NCI-H187 treated with DMSO at 0.1 percent for 48 hours (cell line): Measurements from ENCODE around the gene P2RX4.
"Not testable (repeated sequence)": the region's sequence is repeated elsewhere in the genome, so short reads cannot be mapped to it uniquely, and the experiment has no call there.

Experiments
- DNase-seq: peaks from one replicate; lab custom pipeline; 2025; lab: John Stamatoyannopoulos, UW

P2RX4 gene

DNA sequence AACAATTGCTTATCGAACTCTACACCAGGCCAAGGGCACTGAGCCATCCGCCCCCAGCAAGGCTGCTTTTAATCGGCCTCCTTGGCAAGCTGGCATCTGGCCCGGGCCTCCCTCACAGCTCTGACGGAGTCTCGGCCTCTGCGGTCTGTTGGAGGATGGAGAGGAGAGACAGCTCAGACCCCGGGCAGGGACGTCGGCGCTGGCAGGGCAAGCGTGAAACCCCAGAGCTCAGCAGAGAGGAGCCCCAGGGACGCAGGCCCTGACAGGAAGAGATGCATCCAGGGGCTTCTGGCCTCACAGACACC lies 69.1 kb downstream of the P2RX4 start:
- DNase-seq: no peak

DNA sequence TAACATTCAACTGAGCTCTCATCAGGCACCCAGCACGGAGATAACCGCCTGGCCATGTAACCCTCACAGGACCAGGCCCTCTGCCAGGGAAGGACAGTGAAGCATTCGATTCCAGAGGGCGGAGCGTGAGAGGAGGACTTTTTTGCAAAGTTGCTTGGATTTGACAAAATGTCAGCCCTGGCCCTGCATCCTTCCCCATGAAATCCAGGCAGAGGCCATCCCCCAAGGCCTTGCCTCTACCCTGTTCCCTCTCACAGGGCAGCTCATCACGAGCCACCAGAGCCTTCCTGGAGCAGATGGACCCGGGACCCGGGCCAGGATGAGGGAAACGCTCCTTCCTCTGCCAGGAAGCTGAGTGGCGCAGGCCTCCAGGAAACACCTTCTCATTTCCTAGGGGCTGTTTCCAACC lies 69.6 kb downstream of the P2RX4 start:
- DNase-seq: no peak

DNA sequence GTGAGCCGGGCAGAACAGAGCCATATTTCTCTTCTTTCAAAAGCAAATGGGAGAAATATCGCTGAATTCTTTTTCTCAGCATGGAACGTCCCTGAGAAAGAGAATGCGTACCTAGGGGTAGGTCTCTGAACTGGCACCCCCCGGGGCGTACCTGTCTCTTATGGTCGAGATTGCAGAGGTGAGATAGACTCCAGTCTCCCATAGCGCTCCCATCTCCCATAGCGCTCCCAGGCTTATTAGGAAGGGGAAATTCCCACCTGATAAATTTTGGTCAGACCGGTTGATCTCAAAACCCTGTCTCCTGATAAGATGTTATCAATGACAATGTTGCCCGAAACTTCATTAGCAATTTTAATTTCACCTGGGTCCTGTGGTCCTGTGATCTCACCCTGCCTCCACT lies 70.6 kb downstream of the P2RX4 start:
- DNase-seq: not testable (repeated sequence)

GRCh38 chr12:121281116-121281515 lies 71.2 kb downstream of the P2RX4 start:
- DNase-seq: not testable (repeated sequence)

DNA sequence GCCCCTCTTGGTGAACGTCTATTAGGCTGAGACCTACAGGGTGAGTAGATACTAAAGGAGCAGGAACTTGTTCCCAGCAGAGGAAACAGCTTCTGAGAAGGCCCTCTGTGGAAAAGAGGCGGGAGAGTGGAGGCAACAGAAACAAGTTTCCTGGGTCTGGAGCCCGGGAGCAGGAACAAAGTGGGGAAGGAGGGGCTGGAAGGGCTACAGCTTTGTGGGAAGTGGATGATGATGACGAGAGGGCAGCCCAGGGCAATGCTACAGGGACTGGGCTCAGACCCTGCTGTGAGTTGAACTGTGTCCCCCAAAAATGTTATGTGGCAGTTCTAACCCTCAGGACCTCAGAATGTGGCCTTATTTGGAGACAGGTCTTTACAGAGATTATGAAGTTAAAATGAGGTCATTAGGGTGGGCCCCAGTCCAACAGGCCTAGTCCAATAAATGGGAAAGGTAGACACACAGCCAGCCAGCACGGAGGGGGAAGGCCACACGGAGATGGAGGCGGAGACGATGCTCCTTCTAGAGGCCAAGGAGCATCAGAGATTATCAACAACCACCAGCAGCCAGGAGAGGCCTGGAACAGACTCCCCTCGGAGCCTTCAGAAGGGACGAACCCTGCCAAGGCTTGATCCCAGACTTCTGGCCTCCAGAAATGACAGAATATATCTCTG lies 72.3 kb downstream of the P2RX4 start:
- no peak for DNase-seq

DNA sequence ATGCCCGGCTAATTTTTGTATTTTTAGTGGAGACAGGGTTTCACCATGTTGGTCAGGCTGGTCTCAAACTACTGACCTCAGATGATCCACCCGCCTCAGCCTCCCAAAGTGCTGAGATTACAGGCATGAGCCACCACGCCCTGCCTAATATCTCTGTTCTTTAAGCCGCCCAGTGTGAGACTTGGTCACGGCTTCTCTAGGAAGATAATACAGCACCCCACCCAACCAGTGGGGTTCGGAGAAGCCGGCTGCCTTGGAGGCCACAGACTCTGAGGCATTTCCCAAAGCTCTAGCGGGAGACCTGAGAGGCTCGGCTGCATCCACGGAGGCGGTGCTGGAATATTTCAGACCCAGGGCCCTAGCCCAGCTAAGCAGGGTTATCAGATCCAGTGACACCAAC lies 73.0 kb downstream of the P2RX4 start:
- not testable (repeated sequence) for DNase-seq

DNA sequence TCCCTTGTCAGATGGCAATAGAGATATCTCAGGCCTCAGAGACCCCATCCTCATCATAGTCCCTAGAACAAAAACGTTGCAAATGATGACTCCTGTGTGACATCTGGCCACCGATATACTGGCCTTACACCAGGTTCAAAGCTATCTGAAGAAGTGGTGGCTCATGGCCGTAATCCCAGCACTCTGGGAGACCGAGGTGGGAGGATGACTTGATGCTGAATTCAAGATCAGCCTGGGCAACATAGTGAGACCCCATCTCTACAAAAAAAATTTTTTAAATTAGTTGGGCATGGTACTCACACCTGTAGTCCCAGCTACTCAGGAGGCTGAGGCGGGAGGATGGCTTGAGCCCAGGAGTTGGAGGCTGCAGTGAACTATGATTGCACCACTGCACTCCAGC lies 73.5 kb downstream of the P2RX4 start:
- no peak for DNase-seq
